IPS-NIHi7 (cell line): Measurements from ENCODE around the gene GALNT14.

ENCODE experiments used
- DNase-seq: peaks from one replicate; pipeline ENCODE4 v3.0.0; 2012; ENCODE audit warnings: mixed read lengths; ENCODE audit errors: extremely low spot score

The GALNT14 gene

DNA sequence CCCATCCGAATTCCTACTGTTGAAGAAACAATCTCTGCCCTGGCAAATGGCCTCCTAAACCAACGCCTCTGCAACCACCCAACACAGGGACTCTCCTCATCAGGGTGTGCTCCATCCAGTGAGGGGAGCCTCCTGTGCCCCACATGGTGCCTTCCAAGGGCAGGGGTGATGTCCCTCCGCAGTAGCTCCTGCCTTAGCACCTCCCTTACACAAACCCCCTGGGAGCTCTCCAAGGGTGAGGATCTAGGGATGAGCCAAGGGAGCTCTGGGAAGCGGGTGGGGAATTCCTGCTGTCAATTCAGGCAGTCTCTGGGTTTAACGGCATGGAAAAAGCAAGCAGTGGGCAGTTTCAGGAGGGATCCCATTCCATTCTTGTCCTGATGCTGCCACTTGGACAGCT lies 3.8 kb downstream of the GALNT14 start:
- DNase-seq: no peak

DNA sequence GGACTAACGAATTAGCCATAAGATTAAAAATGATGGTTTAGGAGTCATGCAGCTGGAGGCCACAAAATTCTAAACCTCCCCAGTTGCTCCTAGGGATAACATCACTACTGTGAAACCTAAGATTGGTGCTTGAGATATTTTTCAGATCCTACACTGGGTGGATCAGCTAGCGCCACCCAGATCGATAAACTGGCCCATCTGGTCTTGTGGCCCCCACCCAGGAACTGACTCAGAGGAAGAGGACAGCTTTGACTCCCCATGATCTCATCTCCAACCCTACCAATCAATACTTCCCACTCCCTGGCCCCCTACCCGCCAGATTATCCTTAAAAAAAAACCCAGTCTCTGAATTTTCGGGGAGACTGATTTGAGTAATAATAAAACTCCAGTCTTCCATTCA lies 5.5 kb downstream of the GALNT14 start:
- no peak for DNase-seq

DNA sequence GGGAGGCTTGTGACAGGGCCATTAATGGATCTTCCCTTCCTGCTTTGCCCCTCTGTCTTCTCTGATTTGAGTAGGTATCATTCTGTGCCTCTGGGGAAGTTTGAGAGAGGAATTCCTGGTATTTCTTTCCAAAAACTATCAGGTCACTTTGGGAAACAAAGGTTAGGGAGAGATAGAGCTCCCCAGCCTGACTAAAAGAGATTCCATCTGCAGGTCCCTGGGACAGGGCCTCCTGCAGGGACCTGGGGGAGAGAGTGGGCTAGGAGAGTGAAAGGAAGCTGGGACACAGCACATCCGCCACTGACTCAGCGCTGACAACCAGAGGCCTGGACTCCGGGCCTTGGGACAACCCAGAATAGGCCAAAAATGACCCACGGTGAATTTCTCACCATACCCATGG lies 6.4 kb downstream of the GALNT14 start:
- peak; percentile 42 for DNase-seq

- DNase-seq: no peak
Measured at GRCh38 chr2:31129375-31130171, 8.7 kb downstream of the GALNT14 start.

GRCh38 chr2:31127931-31128330 lies 10.3 kb downstream of the GALNT14 start:
- no peak for DNase-seq

- DNase-seq: no peak
Measured at GRCh38 chr2:31125918-31126695, 12.1 kb downstream of the GALNT14 start.

DNA sequence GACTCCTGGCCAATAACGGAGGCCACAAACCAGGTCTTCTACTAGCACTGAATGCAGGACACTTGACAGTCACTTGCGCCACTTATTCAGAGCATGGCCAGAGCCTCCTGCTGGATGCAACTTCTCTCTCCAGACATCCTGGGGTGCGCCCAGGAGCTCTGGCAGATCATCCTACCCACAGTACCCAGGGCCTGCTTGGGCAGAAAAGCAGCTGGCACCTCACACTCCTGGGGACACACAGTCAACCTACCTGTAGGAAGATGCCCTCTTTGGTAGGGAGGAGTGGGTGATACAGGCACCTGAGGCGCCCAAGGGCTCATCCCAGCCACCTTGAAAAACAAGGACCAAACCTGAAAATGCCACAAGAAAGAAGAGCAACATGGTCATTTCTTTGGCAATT lies 13.3 kb downstream of the GALNT14 start:
- no peak for DNase-seq

DNA sequence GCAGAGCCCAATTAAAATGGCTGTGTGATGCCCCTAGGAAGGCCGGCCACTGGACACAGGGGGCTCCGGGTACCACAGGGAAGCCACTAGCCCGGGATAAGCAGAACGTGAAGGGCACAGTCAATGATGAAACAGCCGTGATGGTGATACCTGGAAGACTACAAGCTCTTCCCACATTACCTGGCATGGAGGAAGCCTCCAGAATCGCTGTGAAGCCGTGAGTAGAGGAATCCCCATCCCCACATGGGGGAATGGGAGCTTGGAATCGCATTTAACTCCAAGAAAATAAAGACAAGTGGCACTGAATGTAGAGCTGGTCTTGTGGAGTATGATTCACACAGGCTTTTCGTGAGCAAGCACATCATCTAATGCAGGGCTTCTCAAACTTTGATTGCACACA lies 16.1 kb downstream of the GALNT14 start:
- no peak for DNase-seq

- DNase-seq: no peak
Measured at GRCh38 chr2:31113765-31114164, 24.5 kb downstream of the GALNT14 start.

DNA sequence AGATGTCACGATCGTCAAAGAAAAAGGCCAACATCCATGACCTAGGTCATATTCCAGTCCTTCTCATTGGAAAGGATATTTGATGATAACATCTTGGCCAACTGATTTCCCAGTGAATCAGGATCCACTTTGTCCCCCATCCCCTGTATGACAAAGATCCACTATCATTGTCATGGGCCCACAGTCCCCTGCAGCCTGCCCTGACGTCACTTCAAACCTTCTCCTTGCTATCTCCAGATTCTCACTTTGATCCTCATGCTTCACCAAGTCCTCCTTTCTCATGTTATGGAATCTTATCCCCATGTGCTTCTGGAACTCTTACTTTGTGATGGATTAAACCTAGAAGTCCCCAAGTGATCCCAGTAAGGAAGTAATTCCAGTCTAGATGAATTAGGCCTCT lies 25.7 kb downstream of the GALNT14 start:
- DNase-seq: no peak

- no peak for DNase-seq
Measured at GRCh38 chr2:31110998-31111397, 27.2 kb downstream of the GALNT14 start.

DNA sequence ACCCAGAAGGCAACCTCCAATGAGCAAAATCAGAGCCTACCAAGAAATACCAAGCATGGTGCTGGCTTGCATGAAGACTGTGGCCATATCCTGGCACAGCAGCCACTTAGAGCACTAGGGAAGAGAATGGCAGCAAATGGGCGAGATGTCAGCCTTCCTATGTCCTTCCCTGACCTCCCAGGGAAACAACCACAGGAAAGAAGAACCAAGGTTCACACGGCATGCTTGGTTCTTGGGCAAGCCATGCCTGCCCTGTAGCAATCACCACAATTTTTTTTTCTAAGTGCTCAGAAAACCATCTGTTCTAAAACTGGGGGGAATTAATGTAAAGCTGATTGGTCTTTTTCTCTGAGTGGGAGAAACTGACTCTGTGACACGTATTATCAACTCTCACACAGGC lies 27.8 kb downstream of the GALNT14 start:
- no peak for DNase-seq

- no peak for DNase-seq
Measured at GRCh38 chr2:31109633-31110192, 28.5 kb downstream of the GALNT14 start.

GRCh38 chr2:31108561-31109286 lies 29.5 kb downstream of the GALNT14 start:
- DNase-seq: no peak

- DNase-seq: peak; percentile 59
Measured at GRCh38 chr2:31107591-31108300, 30.5 kb downstream of the GALNT14 start.

DNA sequence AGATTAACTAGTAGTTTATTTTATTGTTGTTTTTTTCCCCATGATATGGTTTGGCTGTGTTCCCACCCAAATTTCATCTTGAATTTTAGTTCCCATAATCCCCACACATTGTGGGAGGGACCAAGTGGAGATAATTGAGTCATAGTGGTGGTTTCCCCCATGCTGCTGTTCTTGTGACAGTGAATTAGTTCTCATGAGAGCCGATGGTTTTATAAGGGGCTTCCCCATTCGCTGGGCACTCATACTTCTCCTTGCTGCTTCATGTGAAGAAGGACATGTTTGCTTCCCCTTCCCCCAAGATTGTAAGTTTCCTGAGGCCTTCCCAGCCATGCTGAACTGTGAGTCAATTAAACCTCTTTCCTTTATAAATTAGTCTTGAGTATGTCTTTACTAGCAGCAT lies 36.5 kb downstream of the GALNT14 start:
- no peak for DNase-seq

- no peak for DNase-seq
Measured at GRCh38 chr2:31097962-31098613, 40.2 kb downstream of the GALNT14 start.

DNA sequence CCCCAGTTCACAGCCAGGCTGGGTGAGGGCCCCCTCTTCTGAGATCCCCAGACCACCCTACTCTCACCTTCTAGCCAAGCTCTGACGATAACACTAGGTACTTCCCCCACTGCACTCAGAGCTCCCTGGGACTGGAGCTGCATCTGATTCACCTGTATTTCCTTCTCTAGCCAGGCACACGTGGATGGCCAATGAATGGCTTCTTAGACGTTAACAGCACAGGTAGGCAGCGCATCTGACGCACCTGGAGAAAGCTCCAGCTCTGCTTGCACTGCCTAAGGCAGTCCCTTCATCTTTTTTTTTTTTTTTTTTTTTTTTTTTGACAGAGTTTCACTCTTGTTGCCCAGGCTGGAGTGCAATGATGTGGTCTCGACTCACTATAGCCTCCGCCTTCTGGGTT lies 48.1 kb downstream of the GALNT14 start:
- DNase-seq: no peak

DNA sequence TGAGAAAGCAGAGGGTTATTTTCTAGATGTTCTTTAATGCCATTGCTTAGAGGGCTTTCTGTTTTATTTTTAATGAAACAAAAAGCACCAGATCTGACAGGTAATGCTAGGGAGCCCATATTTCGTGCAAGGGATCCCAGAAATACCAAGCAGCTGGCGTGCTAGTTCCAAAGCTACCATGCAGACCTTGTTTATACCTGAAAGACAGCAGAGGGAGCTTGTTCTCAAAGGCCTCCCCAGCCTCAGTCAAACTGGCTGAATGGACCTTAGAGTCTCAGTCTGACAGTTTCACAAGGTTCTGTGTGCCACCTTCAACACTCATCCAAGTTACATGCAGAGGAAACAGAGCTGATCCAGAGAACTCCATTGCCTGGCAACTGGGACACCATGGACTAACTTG lies 48.6 kb downstream of the GALNT14 start:
- DNase-seq: no peak

GRCh38 chr2:31088504-31089195 lies 49.6 kb downstream of the GALNT14 start:
- no peak for DNase-seq
